Kidney (tissue), 14 donors: ENCODE measurements around the gene METTL8. TPM values are rescaled to one million over a fixed set of nuclear protein-coding genes. Genes with fewer than 3 reads are reported as not detected.

Experiments
- DNase-seq, 5 donors: peaks; one replicate each; pipeline ENCODE4 v3.0.0-alpha.2; 2013 to 2020
- FAIRE-seq: peaks from 2 replicates; lab custom pipeline; 2012; peaks lifted over from hg19 to GRCh38; lab: Jason Lieb, UNC
- H3K27ac ChIP-seq, 2 donors: one replicate each; pipeline ENCODE4 v1.7.0; 2013; ENCODE audit warnings: low read depth in 2 of 2, low read length in 2 of 2, inconsistent platforms in 1 of 2
- H3K27me3 ChIP-seq: one replicate; pipeline ENCODE4 v1.7.1; 2013; ENCODE audit warnings: low read length, inconsistent platforms; ENCODE audit not compliant: control insufficient read depth, insufficient read depth
- H3K36me3 ChIP-seq, 3 donors: one replicate each; pipeline versions ENCODE4 v1.7.0 to v1.7.1; 2013; ENCODE audit warnings: low read length in 3 of 3, control low read depth in 1 of 3, inconsistent platforms in 1 of 3; ENCODE audit not compliant: insufficient read depth in 3 of 3, control insufficient read depth in 2 of 3
- H3K4me1 ChIP-seq, 3 donors: one replicate each; pipeline versions ENCODE4 v1.7.0 to v1.7.1; 2013; ENCODE audit warnings: low read length in 3 of 3, inconsistent platforms in 1 of 3, low read depth in 1 of 3; ENCODE audit not compliant: control insufficient read depth in 2 of 3, insufficient read depth in 2 of 3
- H3K4me3 ChIP-seq, 3 donors: one replicate each; pipeline versions ENCODE4 v1.7.0 to v1.8.1; 2013; ENCODE audit warnings: low read length in 3 of 3, control low read depth in 1 of 3, inconsistent platforms in 1 of 3
- H3K9ac ChIP-seq, 3 donors: one replicate each; pipeline versions ENCODE4 v1.7.0 to v1.7.1; 2013; ENCODE audit warnings: low read length in 3 of 3, control low read depth in 1 of 3, inconsistent platforms in 1 of 3
- H3K9me3 ChIP-seq, 3 donors: one replicate each; pipeline versions ENCODE4 v1.7.0 to v1.7.1; 2013; ENCODE audit warnings: low read length in 3 of 3, control low read depth in 1 of 3, inconsistent platforms in 1 of 3; ENCODE audit not compliant: control insufficient read depth in 2 of 3, insufficient read depth in 1 of 3
- CTCF ChIP-seq: IDR thresholded peaks from 3 replicates; pipeline ENCODE4 v1.5.1; 2012; ENCODE audit warnings: mild to moderate bottlenecking, moderate library complexity, borderline replicate concordance; ENCODE audit not compliant: insufficient read depth; ENCODE audit errors: extremely low read depth
- intact Hi-C: fragments of 100-400 bp; cut with DNase I; formaldehyde crosslinking; loops from one replicate; pipeline ENCODE4 v1.11.1; 2022
- polyA plus RNA-seq: library from polyadenylated mRNA; stranded (reverse); fragments of 350-450 nt; fragmentation: Illumina TruSeq; extraction: RNeasy Lipid Tissue Mini Kit (QIAGEN cat#74804); gene quantifications from one replicate; pipeline ENCODE4 v1.2.3, GENCODE V29; 2014; ENCODE audit warnings: low read depth, low replicate concordance; ENCODE audit not compliant: insufficient read depth
- total RNA-seq: library from RNA; stranded (reverse); fragmentation: NEBNext Ultra II Directional; extraction: Animal tissue kit (Norgen Biotek cat#: 25700); gene quantifications from one replicate; pipeline ENCODE4 v1.2.1, GENCODE V29; 2021
- donor health status: control.
- donor health status: control.
- donor health status: control.
- donor health status: control.
- donor health status: control.
- donor health status: DM: yes; HTN: yes; CAD: no.
- donor health status: Normal renal cell carcinoma (clear cell type).

The METTL8 gene
- total and polyA plus RNA-seq, 2 donors from 2014 or later: 10.8 to 14.9 TPM

DNA sequence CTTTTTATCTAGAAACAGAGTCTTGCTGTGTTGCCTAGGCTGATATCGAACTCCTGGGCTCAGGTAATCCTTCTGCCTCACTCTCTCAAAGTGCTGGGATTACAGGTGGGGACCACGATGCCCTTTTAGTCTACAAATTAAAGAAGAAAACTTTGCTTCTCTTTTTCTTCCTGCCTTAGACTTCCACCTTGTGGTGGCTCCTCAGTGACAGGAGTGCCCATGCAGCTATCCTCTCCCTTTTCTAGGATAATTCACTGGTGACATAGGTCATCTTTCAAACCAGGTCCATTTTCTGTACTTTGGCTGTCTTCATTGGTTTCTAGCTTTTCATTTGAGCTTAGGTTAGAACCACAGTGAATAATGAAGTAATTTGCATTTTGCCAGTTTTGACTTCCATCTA lies 13.9 kb upstream of the METTL8 start:
- no peak for FAIRE-seq
- Histone ChIP-seq H3K36me3 (peaks cover 0 to 14% (median 3%) of the 10 kb centered on the region in 3 donors), H3K27ac (no peak overlapping the region), H3K27me3 (no peaks in the 10 kb centered on the region), H3K4me3 (no peak overlapping the region), H3K9ac (no peak overlapping the region), H3K4me1 (no peaks in the 10 kb centered on the region), H3K9me3 (no peaks in the 10 kb centered on the region)
- intact Hi-C loops: no loop called here
- no peak for TF ChIP-seq CTCF
- DNase-seq: no peak

GRCh38 chr2:171441470-171441869 lies 7.7 kb upstream of the METTL8 start:
- H3K27me3 ChIP-seq: no peaks in the 10 kb centered on the region
- H3K36me3 ChIP-seq: peaks cover 5 to 26% (median 5%) of the 10 kb centered on the region in 3 donors
- intact Hi-C loops: no loop called here
- no peak overlapping the region for H3K4me3 ChIP-seq
- H3K9me3 ChIP-seq: no peaks in the 10 kb centered on the region
- DNase-seq (no peak), FAIRE-seq (no peak)
- H3K27ac ChIP-seq: no peak overlapping the region
- H3K9ac ChIP-seq: no peak overlapping the region
- no peak for TF ChIP-seq CTCF
- H3K4me1 ChIP-seq: no peaks in the 10 kb centered on the region

DNA sequence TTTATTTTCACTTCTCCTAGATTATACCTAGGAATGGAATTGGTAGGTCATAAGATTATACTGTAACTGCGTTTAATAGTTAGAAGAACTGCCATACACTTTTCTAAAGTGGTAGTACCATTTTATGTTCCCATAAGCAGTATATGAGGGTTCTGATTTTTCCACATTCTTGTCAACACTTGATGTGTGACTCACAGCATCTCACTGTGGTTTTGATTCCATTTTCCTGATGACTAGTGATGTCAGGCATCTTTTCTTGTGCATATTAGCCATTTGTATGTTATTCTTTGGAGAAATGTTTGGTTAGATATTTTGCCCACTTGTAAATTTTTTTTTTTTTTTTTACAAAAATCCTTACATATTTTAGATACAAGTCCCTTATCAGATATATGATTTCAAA lies 2.5 kb upstream of the METTL8 start:
- FAIRE-seq: no peak
- TF ChIP-seq CTCF: no peak
- Histone ChIP-seq H3K27ac (no peak overlapping the region), H3K27me3 (no peaks in the 10 kb centered on the region), H3K9me3 (no peaks in the 10 kb centered on the region), H3K9ac (no peak overlapping the region), H3K36me3 (peaks cover 4 to 13% (median 5%) of the 10 kb centered on the region in 3 donors), H3K4me3 (no peak overlapping the region), H3K4me1 (peaks cover 0 to 5% (median 2%) of the 10 kb centered on the region in 3 donors)
- DNase-seq: no peak
- intact Hi-C loops: no loop called here
